Glomerular visceral epithelial cell (primary cell): ENCODE measurements around the gene LRRC4C.
"Not testable (repeated sequence)": the region's sequence is repeated elsewhere in the genome, so short reads cannot be mapped to it uniquely, and the experiment has no call there.

Experiments used
- DNase-seq: peaks from one replicate; pipeline ENCODE4 v3.0.0-alpha.2; 2016; ENCODE audit errors: extremely low spot score

Gene LRRC4C

DNA sequence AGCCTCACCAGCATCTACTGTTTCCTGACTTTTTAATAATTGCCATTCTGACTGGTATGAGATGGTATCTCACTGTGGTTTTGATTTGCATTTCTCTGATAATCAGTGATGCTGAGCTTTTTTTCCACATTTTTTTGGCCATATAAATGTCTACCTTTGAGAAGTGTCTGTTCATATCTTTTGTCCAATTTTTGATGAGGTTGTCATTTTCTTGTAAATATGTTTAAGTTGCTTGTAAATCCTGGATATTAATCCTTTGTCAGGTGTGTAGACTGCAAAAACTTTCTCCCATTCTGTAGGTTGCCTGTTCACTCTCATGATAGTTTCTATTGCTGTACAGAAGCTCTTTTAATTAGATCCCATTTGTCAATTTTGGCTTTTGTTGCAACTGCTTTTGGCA, 439.8 kb downstream of the LRRC4C start:
- not testable (repeated sequence) for DNase-seq

DNA sequence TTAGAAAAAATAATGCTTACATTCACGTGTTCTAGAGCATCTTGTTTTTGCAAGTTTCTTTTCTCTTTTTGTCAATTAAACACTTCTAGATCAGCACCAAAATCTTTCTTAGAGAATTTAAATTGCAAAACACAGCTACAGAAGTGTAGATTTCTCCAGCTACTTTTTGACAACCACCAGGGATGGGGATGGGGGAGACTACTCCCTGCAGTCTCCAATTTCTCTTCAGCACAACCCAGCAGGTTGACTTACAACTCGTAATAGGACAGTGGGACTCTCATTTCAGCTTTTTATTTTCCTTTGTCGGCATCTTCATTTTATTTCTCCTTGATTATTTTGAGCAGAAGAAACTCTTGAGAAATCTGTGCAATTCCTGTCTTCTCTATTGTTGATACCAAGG, 441.2 kb downstream of the LRRC4C start:
- DNase-seq, result no peak

DNA sequence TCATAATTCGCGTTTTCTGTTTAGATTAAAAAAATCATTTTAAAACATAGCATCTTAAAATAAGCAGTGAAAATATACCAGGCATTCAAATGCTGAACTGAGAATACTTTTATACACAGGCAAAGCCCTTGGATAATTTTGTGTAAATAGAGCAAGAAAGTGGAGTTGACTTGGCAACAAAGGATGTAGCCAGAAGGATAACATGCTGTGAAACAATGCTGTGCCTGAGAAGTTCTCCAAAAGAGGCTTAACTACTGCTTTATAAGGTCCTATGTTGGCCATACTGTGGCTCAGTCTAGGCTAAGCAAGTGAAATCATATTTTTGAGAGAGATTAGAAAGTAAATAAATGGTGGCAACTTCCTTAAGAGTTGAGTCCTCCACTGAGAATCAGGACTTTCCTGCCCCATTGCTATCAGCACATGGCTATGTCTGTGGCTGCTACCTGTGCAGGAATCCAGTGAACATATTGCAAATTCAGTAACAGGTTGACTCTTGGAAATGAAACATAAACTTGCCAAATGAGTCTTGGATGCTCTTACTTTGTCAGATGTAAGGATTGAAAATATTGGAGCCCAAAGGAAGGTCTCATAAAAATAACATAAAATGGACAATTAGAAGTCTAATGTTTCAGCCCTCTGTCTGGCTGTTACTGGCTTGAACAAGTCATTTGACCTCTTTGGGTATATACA, 448.9 kb downstream of the LRRC4C start:
- no peak for DNase-seq

DNA sequence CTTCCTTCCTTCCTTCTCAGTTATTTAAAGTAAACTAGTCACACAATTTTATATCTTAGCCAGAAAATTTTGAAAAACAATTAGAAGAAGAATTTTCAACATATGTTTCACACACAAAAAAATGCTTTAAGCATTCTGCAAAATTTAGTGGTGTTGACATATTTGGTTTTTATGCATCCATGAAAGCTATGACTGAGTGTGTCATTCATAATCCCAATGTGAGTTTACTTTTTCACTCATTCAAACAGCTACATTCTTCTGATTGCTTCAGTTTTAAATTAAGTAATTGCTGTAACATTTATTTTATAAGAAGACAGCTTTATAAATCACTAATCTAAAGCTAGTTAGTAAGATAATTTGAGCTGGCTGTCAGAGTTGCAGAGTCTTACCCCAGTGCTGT, 453.5 kb downstream of the LRRC4C start:
- no peak for DNase-seq

DNA sequence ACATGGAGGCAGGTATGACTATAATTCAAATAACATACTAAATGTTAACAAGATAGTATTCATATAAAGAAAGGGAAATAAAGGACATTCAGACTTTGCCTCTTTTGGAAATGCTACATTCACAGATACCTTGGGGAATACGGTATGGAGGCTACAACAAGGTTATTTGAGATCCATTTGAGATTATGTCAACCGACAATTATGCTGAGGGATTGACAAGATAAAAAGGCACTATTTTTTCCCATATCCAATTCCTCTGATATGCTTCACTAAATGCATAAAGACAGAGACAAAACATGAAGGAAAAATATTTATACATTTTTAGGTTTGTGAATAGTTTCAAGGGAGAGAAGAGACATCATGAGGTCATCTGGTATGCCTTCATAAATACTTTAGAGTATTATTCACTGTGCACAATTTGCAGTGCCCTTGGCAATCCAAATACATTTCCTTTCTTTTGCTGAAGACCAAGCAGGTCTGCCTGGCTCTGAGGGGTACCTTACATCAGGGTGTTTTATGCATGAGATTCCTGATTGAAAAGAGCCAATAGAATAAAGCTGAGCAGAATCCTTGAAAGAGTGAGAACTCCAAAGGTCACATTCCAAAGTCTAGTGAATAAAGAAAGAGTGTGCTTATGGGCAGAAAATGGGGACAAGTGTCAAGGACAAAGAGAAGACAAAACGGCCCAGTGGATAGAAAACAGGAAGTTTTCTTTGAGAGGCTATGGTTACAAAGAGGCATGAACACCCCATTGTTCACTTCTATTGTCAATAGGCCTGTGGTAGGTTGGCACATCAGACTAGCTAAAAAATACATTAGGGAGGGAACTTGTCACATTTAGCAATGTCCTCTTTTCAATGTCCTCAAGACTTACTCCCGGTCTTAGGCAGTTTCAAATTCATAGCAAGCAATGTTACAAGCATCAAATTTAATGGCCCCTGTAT, 455.8 kb downstream of the LRRC4C start:
- DNase-seq, result peak; percentile 44

DNA sequence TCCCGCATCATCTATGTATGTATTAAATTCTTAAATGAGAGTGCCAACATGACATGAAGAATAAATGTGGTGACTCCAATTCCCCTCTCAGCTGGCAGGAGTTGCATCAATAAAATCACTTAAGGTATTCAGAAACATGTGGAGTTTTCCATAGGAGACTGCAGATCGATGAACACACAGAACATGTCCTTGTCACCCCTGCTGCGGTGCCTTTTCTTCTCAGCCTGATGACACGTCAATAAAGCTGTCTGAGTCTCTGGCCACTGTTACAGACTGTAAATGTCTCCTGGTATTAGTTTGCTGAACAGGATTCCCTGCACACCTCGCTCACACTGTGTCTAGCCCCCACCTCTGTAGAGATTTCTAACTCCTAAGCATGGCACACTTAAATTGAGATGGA, 460.5 kb downstream of the LRRC4C start:
- DNase-seq, result no peak

DNA sequence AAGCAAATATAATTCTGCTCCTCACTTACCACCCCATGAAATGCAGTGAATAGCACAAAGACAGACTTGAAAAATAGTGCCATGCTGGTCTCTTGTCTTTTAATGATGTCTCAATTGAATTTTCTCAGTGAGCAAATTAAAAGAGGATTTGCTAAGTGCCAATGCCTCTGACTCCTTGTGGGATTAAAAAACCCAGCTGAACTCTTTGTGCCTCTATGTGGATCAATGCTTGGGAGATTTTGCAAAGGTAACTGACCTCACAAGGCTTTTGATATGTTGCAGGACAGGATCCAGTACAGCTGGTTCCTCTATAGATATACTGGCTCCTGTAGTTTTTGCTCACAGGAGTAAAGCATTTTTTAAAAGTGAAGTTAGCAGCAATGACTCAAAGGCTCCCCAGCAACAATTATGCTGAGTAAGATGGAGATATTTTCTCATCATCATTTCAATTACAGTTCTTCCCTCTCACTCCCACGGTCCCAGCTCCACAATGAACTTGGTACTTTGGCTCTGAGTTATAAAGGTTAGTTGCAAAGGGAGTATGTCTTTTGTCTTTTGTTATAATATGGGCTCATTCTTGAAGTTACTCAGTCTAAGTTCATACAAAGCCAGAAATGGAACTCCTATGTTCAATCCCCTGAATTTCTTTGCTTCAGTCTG, 471.5 kb downstream of the LRRC4C start:
- DNase-seq, result no peak

DNA sequence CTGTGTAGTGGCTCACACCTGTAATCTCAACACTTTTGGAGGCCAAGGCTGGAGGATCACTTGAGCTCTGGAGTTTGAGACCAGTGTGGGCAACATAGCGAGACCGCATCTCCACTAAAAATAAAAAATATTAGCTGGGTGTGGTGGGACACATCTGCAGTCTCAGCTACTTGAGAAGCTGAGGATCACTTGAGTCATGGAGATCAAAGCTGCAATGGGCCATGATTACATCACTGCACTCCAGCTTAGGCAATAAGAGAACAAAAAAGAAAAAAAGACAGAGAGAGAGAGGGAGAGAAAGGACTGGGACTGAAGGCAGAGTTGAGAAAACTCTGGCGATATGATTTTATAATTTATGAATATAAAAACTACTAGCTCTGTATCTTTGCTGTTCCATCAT, 473.1 kb downstream of the LRRC4C start:
- DNase-seq, result no peak

DNA sequence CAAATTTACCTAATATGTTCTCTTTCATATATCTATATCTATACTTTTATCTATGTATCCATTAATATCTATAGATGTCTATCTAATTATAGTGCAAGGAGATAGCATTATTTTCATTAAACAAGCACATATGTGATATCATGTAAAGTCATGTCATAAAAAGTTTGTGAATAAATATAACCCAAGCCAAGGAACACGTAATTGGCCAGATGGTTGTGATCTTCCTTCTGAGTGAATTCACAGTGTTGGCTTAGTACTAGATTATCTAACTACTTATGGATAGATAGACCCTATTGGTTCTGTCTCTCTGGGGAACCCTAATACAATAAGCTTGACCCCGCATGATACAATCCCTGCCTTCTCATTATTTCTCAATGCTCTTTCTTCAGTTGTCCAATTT, 484.4 kb downstream of the LRRC4C start:
- DNase-seq, result no peak

DNA sequence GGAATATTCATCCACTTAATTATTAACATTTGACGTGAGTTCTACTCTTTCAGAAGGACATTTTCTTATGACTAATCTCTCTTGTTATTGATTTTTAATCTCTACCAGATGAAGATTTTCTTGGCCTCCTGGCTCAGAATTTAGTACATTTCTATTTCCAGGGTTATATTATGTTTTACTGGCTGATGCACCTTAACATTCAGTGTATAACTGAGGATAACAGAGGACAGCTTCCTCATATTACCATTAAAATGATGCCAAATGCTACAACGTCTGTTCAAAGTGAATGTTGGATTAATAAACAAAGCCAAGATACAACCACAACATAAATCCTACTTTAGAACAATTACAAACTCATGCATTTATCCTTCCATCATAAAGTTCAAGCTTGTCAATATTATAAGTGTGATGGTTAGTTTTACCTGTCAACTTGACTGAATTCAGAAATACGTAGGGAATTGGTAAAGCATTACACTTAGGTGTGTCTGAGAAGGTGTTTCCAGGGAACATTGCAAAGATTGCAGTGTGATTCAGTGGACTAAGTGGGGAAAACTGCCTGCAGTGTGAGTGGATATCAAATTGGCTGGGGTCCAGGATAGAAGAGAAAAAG, 485.2 kb downstream of the LRRC4C start:
- DNase-seq, result no peak

DNA sequence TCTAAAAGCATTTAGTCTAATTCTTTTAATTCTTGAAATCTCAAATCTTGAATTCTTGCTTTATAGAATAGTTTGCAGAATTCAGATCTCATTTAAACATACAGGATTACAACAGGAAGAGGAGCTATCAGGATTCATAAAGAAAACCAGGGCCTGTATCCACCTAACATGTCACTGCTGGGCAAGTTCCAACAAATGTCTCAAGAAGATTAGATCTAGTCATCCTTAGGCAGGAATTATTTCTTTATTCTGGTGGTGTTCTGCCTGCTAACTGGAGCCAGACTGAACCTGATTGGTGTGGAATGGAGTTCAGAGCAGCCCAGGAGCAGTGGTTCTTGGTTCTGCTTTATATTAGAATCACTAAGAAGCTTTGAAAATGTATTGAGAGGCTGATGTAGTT, 500.7 kb downstream of the LRRC4C start:
- no peak for DNase-seq

DNA sequence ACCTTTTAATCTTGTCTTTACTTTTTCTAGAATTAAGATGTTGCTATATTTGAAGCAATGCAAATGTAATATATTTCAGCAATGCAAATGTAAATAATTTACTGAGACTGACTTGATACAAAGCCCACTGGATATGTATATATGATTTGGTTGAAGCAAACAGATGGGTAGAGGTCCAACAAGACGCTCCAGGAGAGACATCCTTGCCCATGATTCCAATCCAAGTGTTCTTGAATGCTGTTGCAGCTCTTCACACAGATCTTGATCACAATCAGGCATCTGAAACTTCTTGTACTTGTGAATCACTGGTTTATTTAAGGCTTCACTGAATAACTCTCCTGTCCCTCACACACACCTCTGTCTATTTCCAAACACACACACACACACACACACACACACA, 507.0 kb downstream of the LRRC4C start:
- DNase-seq, result no peak

DNA sequence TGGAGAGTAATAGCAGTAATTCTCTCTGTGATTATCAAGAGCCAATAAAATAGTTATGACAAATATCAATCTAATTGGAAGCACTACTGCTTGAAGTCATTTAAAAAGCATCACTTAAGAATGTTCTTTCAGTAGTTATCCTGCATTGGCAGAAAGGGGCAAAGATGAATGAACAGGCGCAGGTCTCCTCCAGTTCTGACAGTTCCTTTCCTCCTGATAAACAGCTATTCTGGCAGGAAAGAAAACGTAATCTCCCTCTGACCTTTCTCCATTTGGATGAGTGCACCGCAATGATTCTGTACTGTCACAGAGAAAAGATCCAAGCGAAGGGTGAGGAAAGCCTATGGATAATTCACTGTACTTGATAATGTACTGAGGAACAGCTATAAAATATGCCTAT, 521.5 kb downstream of the LRRC4C start:
- no peak for DNase-seq

DNA sequence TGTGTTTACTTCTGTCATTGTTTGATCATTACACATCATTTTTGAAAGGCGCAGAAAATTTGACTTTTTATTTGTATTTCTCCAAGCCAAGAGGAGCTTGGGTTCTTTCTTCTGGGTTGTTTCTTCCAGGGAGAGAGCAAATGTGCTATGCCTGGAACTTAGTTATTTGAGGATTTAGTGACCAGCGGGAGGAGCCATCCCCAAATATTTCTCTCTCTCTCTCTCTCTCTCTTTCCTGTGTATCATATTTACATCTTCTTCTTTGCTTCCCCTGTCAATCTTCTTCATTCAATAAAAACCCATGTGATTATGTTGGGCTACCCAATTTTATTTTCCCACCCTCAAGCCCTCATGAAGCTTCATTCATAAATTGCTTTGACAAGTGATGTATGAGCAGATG, 534.5 kb downstream of the LRRC4C start:
- no peak for DNase-seq

DNA sequence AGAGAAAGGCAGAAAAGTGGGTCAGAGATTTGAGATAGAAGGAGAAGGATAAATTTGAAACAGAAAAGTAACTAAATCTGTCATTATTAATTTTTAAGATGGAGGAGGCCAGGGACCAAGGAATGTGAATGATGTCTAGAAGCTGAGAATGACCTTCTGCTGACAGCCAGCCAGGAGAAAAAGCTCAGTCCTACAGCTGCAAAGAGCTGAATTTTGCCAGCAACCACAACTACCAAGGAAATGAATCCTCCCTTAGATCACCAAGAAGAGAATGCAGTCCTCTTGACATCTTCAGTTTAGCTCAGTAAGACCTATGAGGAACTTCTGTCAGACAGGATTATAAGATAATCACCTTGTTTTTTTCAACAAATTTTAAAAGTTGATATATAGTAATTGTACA, 538.2 kb downstream of the LRRC4C start:
- no peak for DNase-seq

DNA sequence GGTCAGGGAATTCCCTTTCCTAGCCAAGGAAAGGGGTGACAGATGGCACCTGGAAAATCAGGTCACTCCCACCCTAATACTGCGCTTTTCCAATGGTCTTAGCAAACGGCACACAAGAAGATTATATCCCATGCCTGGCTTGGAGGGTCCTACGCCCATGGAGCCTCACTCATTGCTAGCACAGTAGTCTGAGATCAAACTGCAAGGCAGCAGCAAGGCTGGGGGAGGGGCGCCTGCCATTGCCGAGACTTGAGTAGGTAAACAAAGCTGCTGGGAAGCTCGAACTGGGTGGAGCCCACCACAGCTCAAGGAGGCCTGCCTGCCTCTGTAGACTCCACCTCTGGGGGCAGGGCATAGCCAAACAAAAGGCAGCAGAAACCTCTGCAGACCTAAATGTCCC, 548.7 kb downstream of the LRRC4C start:
- DNase-seq, result not testable (repeated sequence)

DNA sequence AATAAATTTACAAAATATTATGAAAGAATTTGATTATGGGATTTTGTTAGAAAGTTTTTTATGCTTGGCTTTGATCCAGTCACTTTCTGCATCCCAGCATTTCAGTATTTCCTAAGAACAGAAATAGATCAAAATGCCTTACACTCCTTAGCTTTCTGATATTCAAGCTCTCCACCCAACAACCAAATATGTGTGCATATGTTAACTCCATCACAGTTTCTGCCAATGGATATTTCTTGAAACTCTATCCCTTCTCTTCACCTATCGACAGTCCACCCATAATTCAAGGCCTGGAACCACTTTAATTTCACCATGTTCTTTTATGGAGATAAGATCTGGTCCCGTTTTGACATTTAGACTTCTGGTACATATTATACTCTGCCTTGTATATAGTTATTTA, 565.0 kb downstream of the LRRC4C start:
- no peak for DNase-seq

DNA sequence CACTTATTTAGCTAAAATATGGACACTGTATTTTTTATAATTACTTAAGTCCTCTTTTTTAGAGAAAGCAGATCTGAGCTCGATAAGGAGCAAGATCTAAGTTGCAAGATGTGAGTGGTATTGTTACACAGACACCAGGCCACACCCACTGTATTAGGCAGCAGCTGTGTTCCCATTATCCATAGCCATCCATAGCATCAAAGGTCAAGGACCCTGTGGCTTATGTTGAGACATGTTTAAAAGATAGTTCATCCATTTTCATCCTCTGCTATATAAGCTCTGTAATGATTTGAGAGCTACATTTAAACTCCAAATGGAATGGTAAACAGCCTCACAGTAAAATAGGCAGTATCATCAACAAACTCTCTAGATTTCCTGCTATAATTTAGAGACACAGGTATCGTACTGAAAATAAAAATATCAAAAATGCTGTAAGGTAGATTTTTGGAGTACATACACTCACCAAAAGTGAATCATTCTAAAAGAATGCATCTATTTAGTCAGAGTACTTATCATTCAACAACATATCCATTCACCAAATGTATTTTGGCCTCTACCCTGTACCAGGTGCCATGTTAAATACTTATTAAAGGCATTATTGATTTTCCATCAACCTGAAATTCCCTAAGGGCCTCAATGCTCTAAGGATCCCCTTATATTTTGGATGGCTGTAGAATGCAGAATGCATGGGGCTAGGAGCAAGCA, 574.0 kb downstream of the LRRC4C start:
- DNase-seq, result no peak

DNA sequence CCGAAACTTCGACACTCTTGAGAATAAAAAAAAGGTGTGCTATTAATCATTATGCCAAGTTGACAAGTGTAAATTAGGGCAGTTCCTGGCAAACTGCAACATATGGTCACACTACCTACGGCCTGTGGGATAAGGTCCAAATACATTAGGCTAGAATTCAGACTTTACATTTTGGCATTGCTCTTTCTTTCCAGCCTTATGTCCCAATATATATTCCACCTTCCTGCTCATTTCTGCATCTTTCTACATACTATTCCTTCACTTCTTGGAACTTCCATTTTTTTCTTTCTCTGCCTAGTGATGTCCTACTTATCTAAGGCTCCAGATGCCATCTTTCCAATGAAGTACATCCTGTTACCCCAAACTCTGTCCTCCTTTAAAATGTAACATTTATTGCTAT, 577.2 kb downstream of the LRRC4C start:
- DNase-seq, result no peak

DNA sequence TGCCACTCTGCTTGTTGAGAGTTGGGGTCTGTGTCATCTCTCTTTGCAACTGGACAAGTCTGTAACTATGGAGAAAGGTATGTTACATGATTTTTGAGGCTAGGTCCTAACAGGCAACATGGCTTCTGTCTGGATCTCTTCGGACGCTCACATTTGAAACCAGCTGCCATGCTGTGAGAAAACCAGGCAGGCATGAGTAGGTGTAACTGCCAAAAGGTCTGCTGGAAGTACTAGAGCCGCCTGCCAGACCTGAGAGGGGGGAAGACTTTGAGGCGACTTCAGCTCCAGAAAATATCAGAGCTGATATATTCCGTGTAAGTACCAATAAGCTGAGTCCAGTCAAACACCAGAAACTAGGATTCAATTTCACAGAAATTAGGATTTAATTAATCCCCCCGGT, 579.5 kb downstream of the LRRC4C start:
- no peak for DNase-seq

DNA sequence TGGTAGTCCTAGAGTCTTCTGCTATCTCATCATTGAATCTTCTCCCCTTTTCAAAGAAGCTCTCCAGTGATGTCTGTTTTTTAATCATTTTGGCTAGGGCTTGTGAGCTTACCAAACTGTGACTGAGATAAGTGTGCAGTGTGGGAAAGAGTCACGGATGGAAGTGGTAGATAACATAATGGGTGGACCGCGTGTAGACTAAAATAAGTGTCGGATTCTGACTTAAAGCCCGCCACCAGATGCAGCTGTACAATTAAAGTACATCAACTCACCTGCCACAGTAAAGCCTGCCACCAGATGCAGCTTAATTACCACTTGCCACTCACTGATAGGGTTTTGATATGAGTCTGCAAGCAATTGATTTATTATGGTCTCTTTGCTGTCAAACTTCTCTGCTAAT, 581.5 kb downstream of the LRRC4C start:
- DNase-seq, result no peak

DNA sequence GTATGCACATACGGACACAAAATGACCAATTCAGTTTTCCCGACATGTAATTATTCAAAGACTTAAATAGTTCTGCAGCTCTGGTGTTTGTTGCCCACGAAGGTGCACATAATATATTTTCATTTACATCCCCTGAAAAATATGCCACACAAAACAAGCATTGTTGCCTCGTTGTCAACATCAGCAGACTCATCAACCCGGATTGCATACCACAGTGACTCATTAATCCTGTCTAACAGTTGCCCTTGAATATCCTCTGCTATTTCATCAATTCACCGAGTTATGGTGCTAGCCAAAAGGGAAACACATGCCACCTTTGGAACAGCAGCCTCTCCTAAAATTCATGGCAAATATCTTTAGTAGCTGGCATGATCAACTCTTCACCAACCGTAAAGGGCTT, 582.2 kb downstream of the LRRC4C start:
- DNase-seq, result peak; percentile 10
